Small intestine (tissue), 7 donors: Measurements from ENCODE around the gene KRT7. TPM values are rescaled to one million over a fixed set of nuclear protein-coding genes. Genes with fewer than 3 reads are reported as not detected.

Experiments used
- DNase-seq, 2 donors: peaks; one replicate each; pipeline versions ENCODE4 v3.0.0 to v3.0.0-alpha.2; 2013
- FAIRE-seq: peaks from 2 replicates; lab custom pipeline; 2012; peaks lifted over from hg19 to GRCh38; lab: Jason Lieb, UNC
- H3K27ac ChIP-seq, 3 donors: one replicate each; pipeline ENCODE4 v1.5.1; 2013; ENCODE audit warnings: low read length in 2 of 3, mild to moderate bottlenecking in 2 of 3, control low read depth in 1 of 3, inconsistent platforms in 1 of 3, low read depth in 1 of 3, moderate library complexity in 1 of 3
- H3K27me3 ChIP-seq, 3 donors: one replicate each; pipeline ENCODE4 v1.6.1; 2013; ENCODE audit warnings: low read length in 3 of 3, inconsistent platforms in 1 of 3; ENCODE audit not compliant: control insufficient read depth in 3 of 3, insufficient read depth in 3 of 3
- H3K36me3 ChIP-seq, 3 donors: one replicate each; pipeline ENCODE4 v1.6.1; 2013; ENCODE audit warnings: low read length in 3 of 3, inconsistent platforms in 1 of 3, low read depth in 1 of 3, mild to moderate bottlenecking in 1 of 3, moderate library complexity in 1 of 3; ENCODE audit not compliant: control insufficient read depth in 3 of 3, insufficient read depth in 2 of 3
- H3K4me1 ChIP-seq, 3 donors: one replicate each; pipeline ENCODE4 v1.6.1; 2013; ENCODE audit warnings: low read length in 2 of 3, inconsistent platforms in 1 of 3, low read depth in 1 of 3, mild to moderate bottlenecking in 1 of 3, moderate library complexity in 1 of 3; ENCODE audit not compliant: control insufficient read depth in 3 of 3, insufficient read depth in 2 of 3
- H3K4me3 ChIP-seq, 3 donors: one replicate each; pipeline ENCODE4 v1.5.1; 2013; ENCODE audit warnings: low read length in 3 of 3, control low read depth in 1 of 3, inconsistent platforms in 1 of 3, low read depth in 1 of 3, mild to moderate bottlenecking in 1 of 3, moderate library complexity in 1 of 3
- H3K9me3 ChIP-seq, 2 donors: one replicate each; pipeline ENCODE4 v1.6.1; 2013; ENCODE audit warnings: low read depth in 1 of 2, low read length in 1 of 2; ENCODE audit not compliant: control insufficient read depth in 2 of 2, insufficient read depth in 1 of 2
- WGBS, 3 donors: extraction: QIAGEN DNeasy Blood & Tissue Kit; methylation state at CpG; one replicate each; pipeline ENCODE4 v1.1.7; 2013; 5-methylcytosine and 5-hydroxymethylcytosine counted together
- polyA plus RNA-seq, 4 donors: library from polyadenylated mRNA; stranded (reverse) in 3 of 4; unstranded in 1 of 4; fragments of 200-250 nt in 3 of 4; fragments of 120-200 nt in 1 of 4; gene quantifications; one replicate each; pipeline versions ENCODE4 v1.2.1 to v1.2.3, GENCODE V29; 2013
- donor health status: healthy with polysubstance abuse.
- donor health status: control.
- donor health status: control.
- donor health status: Bipolar disorder and iron deficiency.
- donor health status: healthy.

KRT7 gene
- polyA plus RNA-seq, 4 donors: 2.2 to 10.1 (median 3.2) TPM

DNA sequence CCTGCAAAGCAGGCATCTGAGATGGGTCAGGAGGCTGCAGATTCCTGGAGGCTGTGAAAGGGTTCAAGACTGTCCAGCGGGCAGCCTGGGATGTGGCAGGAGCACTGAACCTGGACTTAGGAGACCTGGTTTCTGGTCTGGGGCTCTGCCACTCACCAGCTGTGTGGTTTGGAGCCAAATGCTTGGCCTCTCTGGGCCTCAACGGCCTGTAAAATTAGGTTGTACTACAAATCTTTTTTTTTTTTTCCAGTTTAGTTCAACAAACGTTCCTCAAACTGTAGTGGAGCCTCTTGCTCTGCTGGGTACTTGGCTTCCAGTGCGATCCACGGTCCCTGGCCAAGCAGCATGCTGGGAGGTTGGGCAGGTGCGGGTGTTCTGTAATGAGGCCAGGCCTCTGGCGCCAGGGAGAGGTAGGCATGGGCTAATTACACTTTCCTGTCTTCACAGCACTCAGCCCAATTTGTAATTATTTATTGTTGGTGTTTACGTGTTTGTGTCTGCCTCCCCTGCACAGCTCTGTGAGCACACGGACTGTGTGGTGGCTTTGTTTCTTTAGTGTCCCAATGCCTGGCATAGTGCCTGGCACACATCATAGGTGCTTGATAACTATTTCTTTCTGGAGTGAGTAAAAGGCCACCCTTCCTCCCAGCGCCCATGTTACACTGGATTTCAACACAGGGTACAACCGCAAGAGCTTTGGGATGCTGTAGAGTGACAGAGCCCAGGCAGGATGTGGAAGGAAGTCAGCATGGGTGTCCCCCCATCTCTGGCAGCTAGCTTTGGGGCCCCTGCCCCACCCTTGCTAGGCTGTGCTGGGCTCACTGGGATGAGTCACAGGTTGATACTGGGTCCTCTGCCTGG, 35.4 kb upstream of the KRT7 start:
- Histone ChIP-seq H3K36me3 (no peaks in the 10 kb centered on the region), H3K4me3 (no peak overlapping the region), H3K4me1 (peaks cover 0 to 11% (median 0%) of the 10 kb centered on the region in 3 donors), H3K27me3 (no peaks in the 10 kb centered on the region), H3K9me3 (no peaks in the 10 kb centered on the region), H3K27ac (no peak overlapping the region)
- 53 to 69% (median 57%) methylated on average over 11 of the region's 11 CpGs for WGBS, 3 donors
- DNase-seq (no peak), FAIRE-seq (no peak)

DNA sequence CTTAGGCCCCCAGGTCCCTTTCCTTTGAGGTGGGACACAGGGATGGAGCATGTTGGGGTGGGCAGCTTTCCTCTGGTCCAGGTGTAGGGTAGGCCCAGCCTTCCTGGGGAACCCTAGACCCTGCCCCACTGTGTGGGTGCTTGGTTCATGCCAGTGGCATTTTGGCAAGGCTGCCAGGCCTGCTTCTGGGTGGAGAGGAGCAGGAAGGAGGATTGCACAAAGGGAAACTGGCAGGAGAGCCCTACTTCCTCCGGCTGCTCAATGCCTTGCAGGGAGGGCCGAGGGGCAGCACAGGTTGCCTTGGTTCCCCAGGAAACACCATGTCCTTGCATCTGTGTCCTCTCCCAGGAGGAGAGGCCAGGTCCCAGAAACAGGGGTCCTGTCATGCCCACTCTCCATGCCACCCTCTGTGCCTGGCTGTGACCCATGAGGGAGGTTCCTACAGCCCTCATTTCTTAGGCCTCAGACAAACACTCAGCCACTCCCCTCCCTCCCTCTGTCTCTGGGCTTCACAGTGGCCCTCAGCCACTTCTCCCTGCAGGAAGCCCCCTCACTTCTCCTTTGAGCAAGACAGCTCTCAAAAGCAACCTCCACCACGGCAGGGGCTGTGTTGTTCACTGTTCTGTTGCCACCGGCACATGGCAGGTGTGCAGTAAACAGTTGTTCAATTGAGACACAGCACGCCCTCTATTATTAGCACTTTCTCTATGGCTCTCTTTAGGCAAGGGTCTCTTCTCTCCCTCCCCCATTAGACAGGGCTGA, 34.4 kb upstream of the KRT7 start:
- DNase-seq: no peak
- peaks cover 0 to 15% (median 0%) of the 10 kb centered on the region in 3 donors for H3K4me1 ChIP-seq
- no peak overlapping the region for H3K27ac ChIP-seq
- H3K36me3 ChIP-seq: no peaks in the 10 kb centered on the region
- FAIRE-seq: no peak
- H3K27me3 ChIP-seq: no peaks in the 10 kb centered on the region
- WGBS, 3 donors: 50 to 64% (median 60%) methylated on average over 5 of the region's 5 CpGs
- no peak overlapping the region for H3K4me3 ChIP-seq
- H3K9me3 ChIP-seq: no peaks in the 10 kb centered on the region

DNA sequence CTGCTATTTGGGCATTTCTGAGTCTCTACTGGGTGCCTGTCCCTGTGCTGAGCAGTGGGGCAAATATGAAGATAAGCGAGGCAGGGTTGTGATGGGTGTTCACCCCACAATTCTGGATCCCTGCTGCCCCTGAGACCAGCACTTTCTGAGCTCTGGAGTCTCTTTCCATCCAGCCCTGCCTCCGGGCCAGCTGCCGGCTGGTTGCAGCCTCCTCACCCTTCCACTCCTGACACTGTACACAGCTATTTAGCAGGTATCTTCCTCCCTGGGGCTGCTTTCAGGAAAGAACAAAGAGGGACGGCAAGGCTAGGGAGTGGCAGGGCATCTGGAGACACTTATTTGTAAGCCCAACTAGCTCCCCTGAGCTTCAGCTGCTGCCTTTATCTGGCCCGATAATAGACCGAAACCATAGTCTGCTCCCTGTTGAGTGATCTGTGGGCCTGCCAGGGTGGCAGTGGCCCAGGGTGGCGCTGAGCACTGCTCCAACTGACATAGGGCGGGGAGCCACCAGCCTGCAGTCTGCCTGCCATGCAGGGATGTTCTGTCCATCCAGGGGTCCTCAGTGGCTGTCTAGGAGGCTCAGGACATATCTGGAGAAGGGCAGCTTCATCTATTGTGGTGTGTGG, 33.6 kb upstream of the KRT7 start:
- no peak for DNase-seq
- no peak for FAIRE-seq
- Histone ChIP-seq H3K4me3 (no peak overlapping the region), H3K9me3 (no peaks in the 10 kb centered on the region), H3K27me3 (no peaks in the 10 kb centered on the region), H3K27ac (no peak overlapping the region), H3K4me1 (peaks cover 0 to 11% (median 0%) of the 10 kb centered on the region in 3 donors), H3K36me3 (no peaks in the 10 kb centered on the region)
- WGBS, 3 donors: 28 to 79% (median 55%) methylated on average over 8 of the region's 8 CpGs

DNA sequence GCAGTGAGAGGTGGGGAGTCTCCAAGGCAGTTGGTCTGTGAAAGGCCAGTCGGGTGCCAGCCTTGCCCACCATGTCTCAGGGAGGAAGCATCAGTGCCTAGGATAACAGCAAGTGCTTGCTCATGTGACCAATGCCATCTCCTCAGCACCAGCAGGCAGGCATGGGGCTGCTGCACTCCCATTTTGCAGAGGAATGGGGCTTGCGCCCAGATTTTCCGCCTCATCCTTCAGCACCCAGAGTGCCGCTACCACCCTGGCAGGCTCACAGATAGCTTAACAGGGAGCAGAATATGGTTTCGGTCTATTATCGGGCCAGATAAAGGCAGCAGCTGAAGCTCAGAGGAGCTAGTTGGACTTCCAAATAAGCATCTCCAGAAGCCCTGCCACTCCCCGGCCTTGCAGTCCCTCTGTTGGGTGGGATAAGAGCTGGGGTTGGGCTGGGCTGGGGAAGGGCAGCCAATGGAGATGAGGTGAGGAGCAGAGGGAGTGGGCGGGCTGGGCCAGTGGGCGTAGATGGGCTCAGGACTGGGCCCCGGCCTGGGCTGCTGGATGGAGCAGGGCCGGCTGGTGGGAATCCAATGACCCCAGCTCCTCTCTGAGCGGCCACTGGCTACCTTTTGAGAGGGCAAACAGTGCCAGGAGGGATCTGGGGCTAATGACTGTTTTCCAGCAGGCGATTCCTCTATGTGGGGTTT, 32.8 kb upstream of the KRT7 start:
- H3K4me1 ChIP-seq: peaks cover 0 to 15% (median 0%) of the 10 kb centered on the region in 3 donors
- DNase-seq (no peak), FAIRE-seq (no peak)
- no peaks in the 10 kb centered on the region for H3K27me3 ChIP-seq
- no peak overlapping the region for H3K27ac ChIP-seq
- no peak overlapping the region for H3K4me3 ChIP-seq
- H3K36me3 ChIP-seq: no peaks in the 10 kb centered on the region
- 92 to 95% (median 94%) methylated on average over 13 of the region's 13 CpGs for WGBS, 3 donors
- H3K9me3 ChIP-seq: no peaks in the 10 kb centered on the region

DNA sequence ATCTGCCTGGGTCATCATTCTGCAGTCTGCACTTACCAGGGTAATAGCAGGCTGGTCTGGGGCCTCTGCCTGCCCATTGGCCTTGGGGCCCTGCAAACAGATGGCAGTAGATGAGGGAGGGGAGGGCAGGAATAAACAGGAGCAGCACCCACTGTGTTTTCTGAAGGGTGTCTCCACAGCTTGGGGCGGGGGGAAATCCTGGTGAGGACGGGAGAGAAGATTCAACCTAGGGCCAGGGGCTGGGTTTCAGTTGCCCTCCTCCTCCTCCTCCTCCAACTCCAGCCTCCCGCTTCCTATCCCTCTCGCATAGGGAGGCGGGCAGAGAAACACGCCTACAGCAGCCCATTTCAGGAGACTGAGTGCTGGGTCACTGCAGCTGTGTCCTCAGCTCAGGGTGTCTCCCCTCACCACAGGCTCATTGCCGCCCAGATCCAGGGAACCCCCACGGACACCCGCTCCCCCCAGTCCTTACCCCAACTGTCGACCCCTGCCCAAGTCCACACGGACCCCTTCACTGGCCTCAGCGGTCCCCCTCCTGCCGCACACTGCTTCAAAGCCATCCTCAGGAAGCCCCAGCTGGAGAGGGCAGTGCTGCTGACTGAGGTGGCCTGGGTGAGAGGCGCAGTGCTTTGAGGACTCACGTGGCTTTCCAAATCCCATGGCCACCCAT, 32.1 kb upstream of the KRT7 start:
- H3K9me3 ChIP-seq: no peaks in the 10 kb centered on the region
- no peaks in the 10 kb centered on the region for H3K36me3 ChIP-seq
- no peak overlapping the region for H3K4me3 ChIP-seq
- FAIRE-seq (no peak), DNase-seq (no peak)
- WGBS, 3 donors: 83 to 93% (median 90%) methylated on average over 14 to 15 of the region's 15 CpGs
- H3K27ac ChIP-seq: no peak overlapping the region
- H3K27me3 ChIP-seq: no peaks in the 10 kb centered on the region
- peaks cover 0 to 21% (median 0%) of the 10 kb centered on the region in 3 donors for H3K4me1 ChIP-seq

DNA sequence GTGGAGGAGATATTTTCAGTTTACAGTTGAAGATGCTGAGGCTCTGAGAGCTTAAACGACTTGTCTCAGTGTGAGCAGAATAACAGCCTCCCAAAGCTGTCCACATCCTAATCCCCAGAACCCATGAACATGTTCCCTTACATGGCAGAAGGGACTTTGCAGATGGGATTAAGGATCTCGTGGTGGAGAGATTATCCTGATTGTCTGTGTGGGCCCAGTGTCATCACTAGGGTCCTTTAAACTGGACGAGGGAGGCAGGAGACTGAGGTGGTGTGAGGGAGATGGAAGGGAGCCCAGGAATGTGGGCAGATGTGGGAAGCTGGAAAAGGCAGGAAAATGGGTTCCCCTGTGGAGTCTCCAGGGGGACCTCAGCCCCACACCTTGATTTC, 31.6 kb upstream of the KRT7 start:
- FAIRE-seq (no peak), DNase-seq (no peak)
- Histone ChIP-seq H3K4me3 (no peak overlapping the region), H3K27ac (no peak overlapping the region), H3K36me3 (no peaks in the 10 kb centered on the region), H3K27me3 (no peaks in the 10 kb centered on the region), H3K4me1 (peaks cover 0 to 24% (median under 1%) of the 10 kb centered on the region in 3 donors), H3K9me3 (no peaks in the 10 kb centered on the region)
- WGBS, 3 donors: 42 to 58% (median 55%) methylated on average over 3 of the region's 3 CpGs

DNA sequence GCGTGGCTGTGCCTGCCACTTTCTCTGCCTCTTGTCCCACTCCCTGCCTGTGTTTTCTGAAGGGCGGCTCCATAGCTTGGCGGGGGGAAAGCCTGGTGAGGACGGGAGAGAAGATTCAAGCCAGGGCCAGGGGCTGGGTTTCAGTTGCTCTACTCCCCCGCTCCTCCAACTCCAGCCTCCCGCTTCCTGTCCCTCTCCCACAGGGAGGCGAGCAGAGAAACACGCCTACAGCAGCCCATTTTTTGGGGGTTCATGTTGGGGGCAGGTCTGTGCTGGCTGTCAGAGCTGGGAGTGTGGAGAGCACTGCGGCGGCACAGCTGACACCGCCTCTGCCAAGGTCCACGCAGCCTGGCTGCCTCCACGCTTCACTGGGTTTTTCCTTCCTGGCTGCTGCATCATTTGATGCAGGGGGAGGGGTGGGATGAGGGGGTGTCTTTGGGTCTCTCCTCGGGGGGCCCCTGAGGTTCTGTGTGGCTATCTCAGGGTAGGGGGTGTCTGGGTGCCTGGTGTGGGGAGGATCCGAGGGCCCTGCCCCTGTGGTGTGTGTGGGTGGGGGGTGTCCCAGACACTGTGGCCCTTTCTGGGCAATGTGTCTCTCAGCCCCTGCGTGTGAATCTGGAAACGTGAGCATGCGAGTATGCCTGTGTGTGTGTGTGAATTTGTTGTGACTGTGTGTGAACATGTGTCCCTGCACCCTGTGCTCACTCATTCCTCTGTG, 30.5 kb upstream of the KRT7 start:
- no peak for DNase-seq
- Histone ChIP-seq H3K36me3 (no peaks in the 10 kb centered on the region), H3K27ac (no peak overlapping the region), H3K4me3 (no peak overlapping the region), H3K9me3 (no peaks in the 10 kb centered on the region), H3K4me1 (peaks cover 0 to 28% (median 2%) of the 10 kb centered on the region in 3 donors), H3K27me3 (no peaks in the 10 kb centered on the region)
- 32 to 39% (median 39%) methylated on average over 16 to 18 of the region's 18 CpGs for WGBS, 3 donors
- no peak for FAIRE-seq
